DOHH2 (cell line): Measurements from ENCODE around the gene NHERF1.

Source experiments
- H3F3A ChIP-seq: fragments of 200-600 bp; sonication (generic), shearing (Covaris generic); 2 replicates; pipeline ENCODE4 v1.6.0; 2016; ENCODE audit warnings: antibody characterized with exemption, mild to moderate bottlenecking; ENCODE audit not compliant: control insufficient read depth, insufficient read depth
- H3K27ac ChIP-seq: fragments of 200-600 bp; sonication (generic); 2 replicates; pipeline ENCODE4 v1.5.1; 2014; ENCODE audit warnings: low read depth, mild to moderate bottlenecking, low read length, moderate library complexity
- H3K27me3 ChIP-seq: fragments of 200-600 bp; sonication (generic); 2 replicates; pipeline ENCODE4 v1.6.1; 2014; ENCODE audit warnings: mild to moderate bottlenecking, low read length, mixed read lengths; ENCODE audit not compliant: control insufficient read depth
- H3K36me3 ChIP-seq: fragments of 200-600 bp; sonication (generic); 2 replicates; pipeline ENCODE4 v1.6.1; 2014; ENCODE audit warnings: mild to moderate bottlenecking, low read length, moderate library complexity, mixed read lengths; ENCODE audit not compliant: control insufficient read depth
- H3K4me1 ChIP-seq: fragments of 200-600 bp; sonication (generic); 2 replicates; pipeline ENCODE4 v1.6.1; 2014; ENCODE audit warnings: mild to moderate bottlenecking, low read length, mixed read lengths; ENCODE audit not compliant: control insufficient read depth
- H3K4me2 ChIP-seq: fragments of 200-600 bp; sonication (generic); 2 replicates; pipeline ENCODE4 v1.6.0; 2014; ENCODE audit warnings: mild to moderate bottlenecking, low read length, moderate library complexity
- H3K4me3 ChIP-seq: fragments of 200-600 bp; sonication (generic); 2 replicates; pipeline ENCODE4 v1.5.1; 2014; ENCODE audit warnings: mild to moderate bottlenecking, low read length, mixed read lengths
- H3K79me2 ChIP-seq: fragments of 200-600 bp; sonication (generic); 2 replicates; pipeline ENCODE4 v1.6.1; 2014; ENCODE audit warnings: mild to moderate bottlenecking, low read length, mixed read lengths; ENCODE audit not compliant: control insufficient read depth
- H3K9me2 ChIP-seq: fragments of 200-600 bp; sonication (generic); replicated peaks from 2 replicates; pipeline ENCODE4 v1.6.1; 2014; ENCODE audit warnings: mild to moderate bottlenecking, low read length, mixed read lengths; ENCODE audit not compliant: control insufficient read depth
- H3K9me3 ChIP-seq: fragments of 200-600 bp; sonication (generic); 2 replicates; pipeline ENCODE4 v1.6.1; 2014; ENCODE audit warnings: antibody characterized with exemption, low read length, mixed read lengths; ENCODE audit not compliant: control insufficient read depth, insufficient read depth
- H4K20me1 ChIP-seq: fragments of 200-600 bp; sonication (generic); 2 replicates; pipeline ENCODE4 v1.6.0; 2014; ENCODE audit warnings: low read depth, mild to moderate bottlenecking, antibody characterized with exemption, low read length, moderate library complexity; ENCODE audit not compliant: control insufficient read depth, insufficient read depth
- CTCF ChIP-seq: fragments of 200-600 bp; sonication (generic); IDR thresholded peaks from one replicate; pipeline ENCODE4 v1.5.1; 2014; ENCODE audit warnings: antibody characterized with exemption, mild to moderate bottlenecking, low read depth, low read length; ENCODE audit not compliant: poor library complexity, severe bottlenecking
- EZH2phosphoT487 ChIP-seq: fragments of 200-600 bp; sonication (generic); IDR thresholded peaks from 2 replicates; pipeline ENCODE4 v1.6.1; 2017; ENCODE audit warnings: borderline replicate concordance, mild to moderate bottlenecking, antibody characterized with exemption, low read length, moderate library complexity, mixed read lengths

The NHERF1 gene

GRCh38 chr17:74796211-74796610 lies 47.8 kb downstream of the NHERF1 start:
- peaks cover 1% of the 10 kb centered on the region for H3K4me1 ChIP-seq
- H3K9me2 ChIP-seq: no peaks in the 10 kb centered on the region
- TF ChIP-seq CTCF (no peak), EZH2phosphoT487 (no peak)
- no peaks in the 10 kb centered on the region for H3K9me3 ChIP-seq
- no peaks in the 10 kb centered on the region for H3K36me3 ChIP-seq
- no peaks in the 10 kb centered on the region for H3K27me3 ChIP-seq
- no peak overlapping the region for H3K27ac ChIP-seq
- H3K79me2 ChIP-seq: no peaks in the 10 kb centered on the region
- no peak overlapping the region for H3K4me2 ChIP-seq
- no peaks in the 10 kb centered on the region for H3F3A ChIP-seq
- H4K20me1 ChIP-seq: no peaks in the 10 kb centered on the region
- no peak overlapping the region for H3K4me3 ChIP-seq

GRCh38 chr17:74796866-74797265 lies 48.4 kb downstream of the NHERF1 start:
- Histone ChIP-seq H3K4me3 (no peak overlapping the region), H3K27ac (no peak overlapping the region), H4K20me1 (no peaks in the 10 kb centered on the region), H3K9me3 (no peaks in the 10 kb centered on the region), H3K79me2 (no peaks in the 10 kb centered on the region), H3K36me3 (no peaks in the 10 kb centered on the region), H3K27me3 (no peaks in the 10 kb centered on the region), H3F3A (no peaks in the 10 kb centered on the region), H3K4me2 (no peak overlapping the region), H3K4me1 (no peaks in the 10 kb centered on the region), H3K9me2 (no peaks in the 10 kb centered on the region)
- no peak for TF ChIP-seq CTCF

GRCh38 chr17:74797824-74798223 lies 49.4 kb downstream of the NHERF1 start:
- no peak overlapping the region for H3K4me3 ChIP-seq
- no peaks in the 10 kb centered on the region for H3K79me2 ChIP-seq
- no peaks in the 10 kb centered on the region for H3K27me3 ChIP-seq
- no peaks in the 10 kb centered on the region for H4K20me1 ChIP-seq
- no peaks in the 10 kb centered on the region for H3K4me1 ChIP-seq
- H3K36me3 ChIP-seq: no peaks in the 10 kb centered on the region
- no peaks in the 10 kb centered on the region for H3F3A ChIP-seq
- no peak for TF ChIP-seq EZH2phosphoT487
- TF ChIP-seq CTCF: no peak
- no peaks in the 10 kb centered on the region for H3K9me3 ChIP-seq
- no peaks in the 10 kb centered on the region for H3K9me2 ChIP-seq
- H3K27ac ChIP-seq: no peak overlapping the region
- H3K4me2 ChIP-seq: no peak overlapping the region

- H3K9me3 ChIP-seq: no peaks in the 10 kb centered on the region
- no peaks in the 10 kb centered on the region for H4K20me1 ChIP-seq
- H3K4me3 ChIP-seq: no peak overlapping the region
Observed at GRCh38 chr17:74798239-74798707, 49.8 kb downstream of the NHERF1 start.

More at GRCh38 chr17:74798239-74798707, 49.8 kb downstream of the NHERF1 start:
- Histone ChIP-seq H3K4me1 (no peaks in the 10 kb centered on the region), H3K27ac (no peak overlapping the region), H3K4me2 (no peak overlapping the region), H3K9me2 (no peaks in the 10 kb centered on the region), H3K79me2 (no peaks in the 10 kb centered on the region), H3K36me3 (no peaks in the 10 kb centered on the region), H3K27me3 (no peaks in the 10 kb centered on the region), H3F3A (no peaks in the 10 kb centered on the region)
- TF ChIP-seq CTCF (no peak), EZH2phosphoT487 (no peak)
